Ovary (tissue), 3 donors: ENCODE measurements around the gene TRMU.

Experiments used
- CTCF ChIP-seq, 3 donors: fragments of 450-650 bp in 2 of 3; fragments of 200-600 bp in 1 of 3; IDR thresholded peaks; one replicate each; pipeline versions ENCODE4 v1.5.1 to v1.8.0; 2016 to 2022; ENCODE audit warnings: antibody characterized with exemption in 3 of 3, mild to moderate bottlenecking in 1 of 3
- EP300 ChIP-seq: sonication (generic); formaldehyde crosslinking; IDR thresholded peaks from one replicate; pipeline ENCODE4 v1.6.1; 2017; ENCODE audit warnings: antibody characterized with exemption
- donor health status: DM: no; HTN: no; CAD: no.

- TF ChIP-seq CTCF (IDR thresholded peaks at IDR 0.05) (no peak), EP300 (no peak)
Measured at GRCh38 chr22:46292173-46292572, 43.3 kb upstream of the TRMU start.
